ENCODE measurements around the gene AMN1.
A peak's percentile ranks its signal among the peaks of the same experiment; 100 is the strongest.
"Not testable (repeated sequence)": the region's sequence is repeated elsewhere in the genome, so short reads cannot be mapped to it uniquely, and the experiment has no call there.

AMN1 gene

GRCh38 chr12:31685801-31686200 lies 43.0 kb downstream of the AMN1 start:
- DNase-seq (ENCODE audit: low spot score) = no peak

DNA sequence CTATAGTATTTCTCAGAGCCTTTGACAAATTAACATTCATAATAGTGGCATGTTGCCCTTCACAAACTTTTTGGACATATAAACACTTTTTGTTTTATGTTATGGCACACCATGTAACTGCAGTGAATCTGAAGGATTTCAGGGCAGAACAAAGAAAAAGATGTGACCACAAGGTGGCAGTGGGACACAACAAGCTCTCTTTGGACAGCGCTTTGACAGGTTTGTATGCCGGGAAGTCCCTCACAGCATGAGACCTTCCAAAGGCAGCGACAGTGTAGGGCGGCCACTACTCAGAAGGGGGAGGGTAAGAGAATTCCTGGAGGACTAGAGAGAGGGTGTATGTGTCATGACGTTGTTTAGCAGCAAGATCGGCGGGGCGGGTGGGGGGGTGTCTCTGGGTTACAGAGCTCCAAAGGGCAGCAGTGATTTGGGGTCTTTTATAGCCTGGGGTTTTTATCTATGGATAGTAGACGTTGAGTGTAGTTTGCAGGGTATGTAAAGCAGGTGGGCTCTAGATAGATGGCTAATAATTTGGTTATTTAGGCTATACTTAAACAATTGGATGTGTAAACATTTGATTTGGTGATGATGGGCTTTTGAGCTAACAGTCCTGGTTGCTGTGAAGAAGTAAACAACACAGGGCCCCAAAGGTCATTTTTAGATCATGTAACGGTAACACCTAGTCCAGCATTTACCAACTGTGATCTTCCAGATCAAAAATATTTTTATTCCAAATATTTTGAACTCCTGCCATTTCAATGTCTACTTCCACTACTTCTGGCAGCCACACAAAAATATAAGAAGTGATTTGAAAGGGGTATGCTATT lies 46.5 kb downstream of the AMN1 start:
- peak; percentile 70 for DNase-seq (ENCODE audit: low spot score)

- no peak for DNase-seq (ENCODE audit: low spot score)
These were observed 56.3 kb downstream of the AMN1 start for GRCh38 chr12:31672521-31672920.

DNA sequence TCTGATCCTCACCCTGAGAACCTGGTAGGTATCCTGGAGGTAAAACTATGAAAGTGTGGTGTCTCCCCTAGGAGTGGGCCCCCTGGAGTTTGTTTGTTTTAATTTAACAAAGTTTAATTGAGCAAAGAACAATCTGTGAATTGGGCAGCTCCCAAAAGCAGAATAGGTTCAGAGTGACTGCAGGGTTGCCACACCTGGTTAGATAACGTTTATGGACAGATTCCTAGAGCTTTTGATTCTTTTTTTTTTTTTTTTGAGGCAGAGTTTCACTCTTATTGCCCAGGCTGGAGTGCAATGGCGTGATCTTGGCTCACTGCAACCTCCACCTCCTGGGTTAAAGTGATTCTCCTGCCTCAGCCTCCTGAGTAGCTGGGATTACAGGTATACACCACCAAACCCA lies 59.2 kb downstream of the AMN1 start:
- not testable (repeated sequence) for DNase-seq (ENCODE audit: low spot score)

DNA sequence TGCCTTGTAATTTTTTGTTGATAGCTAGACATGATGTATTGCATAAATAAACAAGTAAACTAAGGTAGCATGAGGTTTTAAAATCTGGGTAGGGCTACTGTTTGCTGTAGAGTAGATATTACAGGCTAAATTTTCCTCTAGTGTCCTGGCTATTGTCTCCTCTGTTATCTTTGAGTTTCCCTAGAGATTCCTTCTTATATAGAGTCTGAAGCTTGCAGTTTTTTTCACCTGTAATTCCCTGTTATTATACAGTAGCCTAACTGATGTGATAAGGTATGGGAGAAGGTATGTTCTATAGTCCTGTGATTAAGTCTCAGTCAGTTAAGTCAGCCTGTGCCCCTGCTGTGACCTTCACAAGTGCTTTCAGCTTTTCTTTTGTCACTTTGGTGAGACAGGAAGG lies 59.8 kb downstream of the AMN1 start:
- DNase-seq (ENCODE audit: low spot score) = no peak

GRCh38 chr12:31664038-31664437 lies 64.8 kb downstream of the AMN1 start:
- no peak for DNase-seq (ENCODE audit: low spot score)

DNA sequence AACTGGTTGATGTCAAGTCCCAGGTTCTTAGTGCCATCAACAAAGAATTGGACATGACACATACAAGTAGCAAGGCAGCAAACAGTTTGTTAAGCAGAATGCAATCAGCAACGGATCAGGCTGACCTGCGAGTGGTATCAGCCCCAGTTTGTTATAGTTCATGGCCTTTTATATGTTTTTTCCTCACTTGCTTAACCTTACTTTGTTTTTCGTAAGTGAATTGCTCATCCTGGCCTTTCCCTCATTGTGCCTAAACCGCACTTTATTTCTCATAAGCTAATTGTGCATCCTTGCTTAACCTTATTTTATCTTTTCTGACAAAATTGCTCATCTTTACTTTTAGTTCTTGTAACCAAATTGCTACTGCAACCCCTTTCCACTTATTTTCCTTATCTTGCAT lies 65.2 kb downstream of the AMN1 start:
- DNase-seq (ENCODE audit: low spot score) = no peak

DNA sequence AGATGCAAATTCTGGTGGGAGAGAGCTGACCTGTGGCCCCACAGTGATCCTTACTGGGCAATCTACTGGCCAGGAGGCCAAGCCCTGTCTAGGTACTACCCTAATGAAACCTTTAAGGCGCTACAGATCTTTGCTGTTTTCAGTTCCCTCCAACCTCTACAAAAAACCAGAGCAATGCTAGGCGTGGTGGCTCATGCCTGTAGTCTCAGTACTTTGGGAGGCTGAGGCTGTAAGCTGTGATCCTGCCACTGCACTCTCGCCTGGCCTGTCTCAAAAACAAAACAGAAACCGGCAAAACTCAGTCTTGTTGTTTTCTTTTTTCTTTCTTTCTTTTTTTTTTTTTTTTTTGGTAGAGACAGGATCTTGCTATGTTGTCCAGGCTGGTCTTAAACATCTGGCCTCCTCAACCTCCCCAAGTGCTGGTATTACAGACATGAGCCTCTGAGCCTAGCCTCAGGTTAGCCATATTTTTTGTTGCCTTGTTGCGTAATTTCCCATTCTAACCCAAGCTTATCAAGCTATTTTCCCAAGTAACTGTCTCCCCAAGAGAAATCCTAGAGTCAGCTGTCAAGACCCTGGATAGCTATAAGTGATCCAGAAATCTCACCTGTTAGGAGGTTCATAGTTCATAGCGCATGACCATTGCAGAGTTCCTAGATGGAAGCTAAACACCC lies 66.5 kb downstream of the AMN1 start:
- no peak for DNase-seq (ENCODE audit: low spot score)

DNA sequence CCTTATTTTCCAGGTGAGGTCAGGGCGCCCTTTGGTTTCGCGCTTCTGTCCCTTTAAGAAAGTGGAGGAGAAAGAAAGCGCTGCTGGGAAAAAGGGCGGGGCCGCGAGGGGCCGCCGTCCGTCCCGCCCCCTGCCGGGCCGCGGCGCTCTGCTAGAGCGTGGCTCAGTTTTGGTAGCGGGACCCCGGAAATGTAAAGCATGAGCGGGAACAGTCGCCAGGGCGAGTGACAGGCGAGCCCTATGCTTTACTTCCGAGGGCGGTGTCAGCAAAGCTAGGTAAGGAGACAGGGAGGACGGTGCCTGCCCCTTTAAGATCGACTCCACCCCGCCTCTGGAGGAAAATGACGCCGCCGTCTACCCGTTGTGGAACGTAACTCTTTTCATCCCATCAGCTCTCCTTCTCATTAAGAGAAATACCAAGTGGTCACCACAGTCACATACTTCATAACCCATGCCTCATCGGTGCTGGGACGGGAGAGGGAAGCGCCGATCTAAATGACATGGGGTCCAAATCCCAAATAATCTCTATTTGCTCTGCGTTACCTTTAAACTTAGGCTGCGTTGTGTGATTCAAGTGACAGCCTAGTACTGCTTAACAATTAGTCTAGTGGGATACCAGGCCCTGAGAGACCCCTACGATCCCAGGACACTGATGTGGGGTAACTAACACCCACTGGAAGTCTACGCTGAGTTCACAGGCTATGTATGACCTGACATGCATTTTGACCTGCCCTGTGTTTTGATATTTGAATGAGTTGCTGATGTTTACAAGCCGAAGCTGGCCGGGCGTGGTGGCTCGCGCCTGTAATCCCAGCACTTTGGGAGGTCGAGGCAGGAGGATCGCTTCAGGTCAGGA lies 69.5 kb downstream of the AMN1 start, which contains the start of gene ETFBKMT:
ETFBKMT (plus strand) TSS at position 602 of the 856 bp plus-strand sequence. CDS start 2,266 bp downstream, outside the sequence.
- peak; percentile 92 for DNase-seq (ENCODE audit: low spot score)

DNA sequence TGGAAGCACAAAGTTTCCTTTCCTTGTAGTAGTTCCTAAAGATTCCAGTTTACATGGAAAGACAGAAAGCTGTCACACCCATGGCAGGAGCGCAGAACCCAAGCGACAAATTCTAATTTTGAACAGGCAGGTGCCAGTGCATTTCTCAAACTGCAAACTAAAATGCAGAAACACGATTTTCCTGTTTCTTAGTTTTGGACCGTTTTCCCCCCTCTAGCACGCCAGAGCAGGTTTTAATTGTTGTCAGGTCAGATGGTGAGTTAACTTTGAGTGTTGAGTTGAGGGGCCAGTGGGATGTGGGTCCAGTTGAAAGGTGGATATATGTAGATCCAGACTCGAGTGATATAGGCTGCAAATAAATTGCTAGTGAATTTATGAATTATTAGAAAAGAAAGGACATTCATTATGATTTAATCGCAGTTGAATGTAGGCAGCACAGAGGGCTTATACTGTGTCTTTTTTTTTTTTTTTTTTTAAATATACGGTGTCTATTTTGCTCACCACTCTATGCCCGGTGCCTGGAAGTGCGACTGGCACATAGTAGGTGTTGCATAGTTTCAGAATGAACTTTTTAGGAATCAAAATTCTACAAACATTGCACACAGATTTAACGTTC lies 70.2 kb downstream of the AMN1 start:
- DNase-seq (ENCODE audit: low spot score) = no peak

DNA sequence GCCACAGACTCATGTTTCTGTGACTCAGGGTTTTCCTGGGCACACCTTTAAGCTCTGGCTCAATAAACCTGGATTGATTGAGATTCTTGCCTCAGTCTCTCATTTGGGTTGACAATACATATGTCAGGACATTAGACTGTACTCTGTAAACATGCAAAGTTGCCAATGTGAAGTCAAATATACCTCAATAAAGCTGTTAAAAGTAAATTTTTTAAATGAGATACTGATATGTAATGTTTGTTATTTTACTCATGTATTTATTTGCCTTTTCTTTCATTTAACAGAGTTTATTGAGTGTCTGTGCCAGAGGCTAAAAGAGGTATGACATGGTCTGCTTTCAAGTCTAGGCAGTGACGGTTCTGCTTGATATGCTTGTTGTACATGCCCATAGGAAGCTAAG lies 73.0 kb downstream of the AMN1 start:
- no peak for DNase-seq (ENCODE audit: low spot score)

DNA sequence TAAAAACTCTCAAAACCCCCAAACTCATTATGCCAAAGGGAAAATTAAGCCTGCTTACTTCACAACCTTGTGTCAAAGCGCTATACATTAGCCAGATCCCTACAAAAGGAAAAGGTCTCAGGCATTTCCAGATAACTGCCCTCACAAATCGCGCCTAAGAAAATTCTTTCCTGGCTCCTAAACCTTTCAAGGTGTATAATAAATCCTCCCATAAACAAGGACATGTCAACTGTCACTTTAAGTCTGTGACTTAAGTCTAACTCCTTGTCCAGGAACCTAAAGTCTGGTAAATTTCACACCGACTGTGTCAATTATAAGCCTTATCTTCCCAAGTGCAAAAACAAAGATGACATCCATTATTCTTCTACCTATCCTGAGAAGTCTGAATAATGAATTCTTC lies 73.6 kb downstream of the AMN1 start:
- no peak for DNase-seq (ENCODE audit: low spot score)

DNA sequence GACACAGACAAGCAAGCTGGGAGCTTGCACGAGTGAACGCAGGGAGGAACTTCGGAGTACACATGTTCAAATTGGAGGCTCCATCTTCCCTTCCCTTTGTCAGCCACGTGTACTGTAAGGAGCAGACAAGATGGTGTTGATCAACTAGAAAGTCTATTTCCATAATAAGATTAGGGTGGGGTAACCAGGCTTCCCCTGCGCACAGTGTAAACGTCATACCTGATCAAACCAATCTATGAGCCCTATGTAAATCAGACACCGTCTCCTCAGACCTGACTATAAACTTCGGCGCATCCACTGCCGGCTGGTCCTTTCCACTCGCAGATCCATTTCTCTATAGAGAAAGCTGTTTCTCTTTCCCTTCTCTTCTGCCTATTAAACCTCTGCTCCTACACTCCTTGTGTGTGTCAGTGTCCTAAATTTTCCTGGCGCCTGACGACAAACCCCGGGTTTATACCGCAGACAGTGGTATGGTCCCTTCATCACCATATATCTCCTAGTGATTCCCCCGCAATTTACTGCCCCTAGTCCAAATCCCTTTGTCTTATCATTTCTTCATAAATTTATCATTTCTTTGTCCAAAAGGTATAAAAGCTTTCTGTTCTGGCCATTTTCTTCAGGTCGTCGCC lies 76.8 kb downstream of the AMN1 start:
- DNase-seq (ENCODE audit: low spot score) = no peak

DNA sequence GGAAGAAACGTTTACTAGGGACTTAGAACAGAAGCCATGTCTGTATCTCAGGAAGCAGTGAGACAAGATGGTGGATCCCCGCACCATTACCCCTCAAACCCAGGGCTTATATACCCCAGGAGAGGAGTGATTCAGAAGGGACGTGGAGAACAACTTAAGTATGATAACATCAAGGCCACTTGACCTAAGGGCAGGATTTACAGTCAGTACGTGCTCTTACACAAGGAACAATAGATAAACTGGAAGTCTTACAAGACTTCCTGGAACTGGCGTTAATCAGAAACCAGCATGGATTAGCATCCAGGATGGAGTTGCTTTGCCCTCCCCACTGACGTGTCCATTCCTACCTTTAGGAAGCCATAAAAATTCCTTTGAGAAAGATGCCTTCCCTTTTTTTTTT lies 77.9 kb downstream of the AMN1 start:
- DNase-seq (ENCODE audit: low spot score) = no peak

DNA sequence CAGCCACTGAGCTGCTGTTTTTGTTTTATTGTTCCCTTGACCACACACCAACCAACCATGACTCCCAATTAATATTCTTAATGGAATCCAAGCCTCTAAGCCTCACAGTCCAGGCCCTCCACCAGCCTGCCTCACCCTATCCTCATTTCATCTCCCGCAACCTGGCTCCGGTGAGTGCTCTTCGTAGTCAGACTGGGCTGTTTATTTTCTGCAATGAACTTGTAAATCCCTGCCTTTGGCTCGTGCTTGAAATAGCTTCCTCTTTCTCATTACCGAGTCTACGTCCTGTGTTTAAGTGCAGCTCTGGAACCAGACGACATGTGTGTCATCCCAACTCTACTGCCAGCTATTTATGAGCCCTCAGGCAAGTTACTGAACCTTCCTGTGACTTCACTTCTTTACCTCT lies 81.7 kb downstream of the AMN1 start:
- no peak for DNase-seq (ENCODE audit: low spot score)

- no peak for DNase-seq (ENCODE audit: low spot score)
These were observed 82.9 kb downstream of the AMN1 start for GRCh38 chr12:31645924-31646323.

GRCh38 chr12:31644536-31644935 lies 84.3 kb downstream of the AMN1 start:
- no peak for DNase-seq (ENCODE audit: low spot score)

DNA sequence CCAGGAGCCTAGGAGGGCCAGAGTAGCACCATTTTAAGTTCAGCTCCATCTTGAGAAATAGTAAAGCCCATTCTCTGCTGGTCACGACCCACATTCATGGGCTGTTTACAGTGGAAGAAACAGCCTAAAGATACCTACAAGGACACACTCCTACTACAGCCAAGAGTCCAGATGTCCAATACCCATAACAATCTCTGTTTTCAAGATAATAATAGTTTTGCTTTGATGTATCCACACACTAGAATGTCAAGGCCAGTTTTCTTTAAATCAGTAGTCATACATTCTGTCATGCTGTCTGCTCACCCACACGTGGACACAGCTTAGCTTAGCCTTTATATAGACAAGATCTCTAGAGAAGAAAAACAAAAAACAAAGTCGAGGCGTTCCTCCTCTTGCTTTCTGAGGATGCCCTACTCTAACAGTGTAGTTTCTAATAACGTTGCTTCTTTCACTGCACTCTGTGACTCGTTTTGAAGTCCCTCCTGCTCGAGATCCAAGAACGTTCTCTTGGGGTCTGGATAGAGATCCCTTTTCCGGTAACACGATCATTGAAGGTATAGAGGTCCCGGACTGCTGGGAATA lies 87.2 kb downstream of the AMN1 start:
- DNase-seq (ENCODE audit: low spot score) = no peak

GRCh38 chr12:31634620-31635019 lies 94.2 kb downstream of the AMN1 start:
- DNase-seq (ENCODE audit: low spot score) = no peak

DNA sequence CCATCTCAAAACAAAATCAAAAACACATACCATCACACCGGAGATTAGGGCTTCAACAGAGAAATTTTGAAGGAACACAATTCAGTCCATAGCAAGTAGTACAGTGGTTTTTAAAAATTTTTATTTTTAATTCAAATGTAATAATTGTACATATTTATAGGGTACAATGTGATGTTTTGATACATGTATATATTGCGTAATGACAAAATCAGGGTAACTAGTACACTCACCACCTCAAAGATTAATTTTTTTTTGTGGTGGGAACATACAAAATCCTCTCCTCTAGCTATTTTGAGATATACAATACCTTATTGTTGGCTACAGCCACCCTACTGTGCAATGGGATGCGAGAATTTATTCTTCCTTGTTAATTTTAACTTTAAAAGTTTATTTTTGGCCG lies 95.4 kb downstream of the AMN1 start:
- DNase-seq (ENCODE audit: low spot score) = no peak

DNA sequence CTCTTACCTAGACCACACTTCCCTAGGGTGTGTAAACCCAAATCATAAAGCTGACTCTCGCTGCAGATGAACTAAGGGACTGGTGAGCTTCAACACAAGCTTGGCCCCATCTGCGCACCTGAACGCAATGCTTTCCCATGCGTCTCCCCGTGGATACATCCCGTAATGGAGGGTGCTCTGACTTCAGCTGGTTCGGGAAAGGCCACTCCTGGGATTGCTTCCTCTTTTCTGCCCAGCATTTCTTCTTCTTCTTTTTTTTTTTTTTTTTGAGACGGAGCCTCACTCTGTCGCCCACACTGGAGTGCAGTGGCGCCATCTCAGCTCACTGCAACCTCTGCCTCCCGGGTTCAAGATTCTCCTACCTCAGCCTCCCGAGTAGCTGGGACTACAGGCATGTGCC lies 97.0 kb downstream of the AMN1 start:
- DNase-seq (ENCODE audit: low spot score) = no peak
